Neural progenitor cell (in vitro differentiated cells): ENCODE measurements around the gene BNIP1. TPM values are rescaled to one million over a fixed set of nuclear protein-coding genes. Genes with fewer than 3 reads are reported as not detected.

ENCODE experiments used
- DNase-seq: peaks from one replicate; pipeline ENCODE4 v3.0.0-alpha.2; 2016; ENCODE audit warnings: low spot score
- H2AFZ ChIP-seq: fragments of 200-600 bp; sonication (generic); replicated peaks from 2 replicates; pipeline ENCODE4 v1.6.1; 2016; ENCODE audit warnings: antibody characterized with exemption
- H3F3A ChIP-seq: fragments of 200-600 bp; sonication (generic); 2 replicates; pipeline ENCODE4 v1.6.1; 2016; ENCODE audit warnings: antibody characterized with exemption, low read depth
- H3K27ac ChIP-seq: fragments of 200-600 bp; sonication (generic); 2 replicates; pipeline ENCODE4 v1.5.1; 2016; ENCODE audit warnings: mild to moderate bottlenecking
- H3K27me3 ChIP-seq: fragments of 200-600 bp; sonication (generic); 2 replicates; pipeline ENCODE4 v1.6.1; 2016; ENCODE audit warnings: mild to moderate bottlenecking, moderate library complexity
- H3K36me3 ChIP-seq: fragments of 200-600 bp; sonication (generic); 2 replicates; pipeline ENCODE4 v1.5.1; 2016
- H3K4me1 ChIP-seq: fragments of 200-600 bp; sonication (generic); 2 replicates; pipeline ENCODE4 v1.6.1; 2016; ENCODE audit warnings: mixed run types
- H3K4me2 ChIP-seq: fragments of 200-600 bp; sonication (generic); 2 replicates; pipeline ENCODE4 v1.6.1; 2016
- H3K4me3 ChIP-seq: fragments of 200-600 bp; sonication (generic); 2 replicates; pipeline ENCODE4 v1.5.1; 2016
- H3K79me2 ChIP-seq: fragments of 200-600 bp; sonication (generic); 2 replicates; pipeline ENCODE4 v1.6.1; 2016; ENCODE audit warnings: low read depth
- H3K9ac ChIP-seq: fragments of 200-600 bp; sonication (generic); 2 replicates; pipeline ENCODE4 v1.6.1; 2016
- H3K9me3 ChIP-seq: fragments of 200-600 bp; sonication (generic); 2 replicates; pipeline ENCODE4 v1.5.1; 2016; ENCODE audit warnings: low read depth
- H4K20me1 ChIP-seq: fragments of 200-600 bp; sonication (generic); 2 replicates; pipeline ENCODE4 v1.6.1; 2016; ENCODE audit warnings: low read depth
- H3K27ac Mint-ChIP-seq: 3 replicates; pipeline ENCODE4 v1.8.0; 2021; ENCODE audit warnings: mixed read lengths
- H3K27me3 Mint-ChIP-seq: 2 replicates; pipeline ENCODE4 v1.8.0; 2022; ENCODE audit warnings: low read depth, mild to moderate bottlenecking, inconsistent platforms, moderate library complexity, mixed read lengths; ENCODE audit not compliant: insufficient read depth
- H3K36me3 Mint-ChIP-seq: 3 replicates; pipeline ENCODE4 v1.8.0; 2021; ENCODE audit warnings: mixed read lengths
- H3K4me1 Mint-ChIP-seq: 3 replicates; pipeline ENCODE4 v1.8.0; 2021; ENCODE audit warnings: mixed read lengths
- H3K4me3 Mint-ChIP-seq: 3 replicates; pipeline ENCODE4 v1.8.0; 2021; ENCODE audit warnings: mild to moderate bottlenecking, moderate library complexity, mixed read lengths
- H3K9me3 Mint-ChIP-seq: 3 replicates; pipeline ENCODE4 v1.8.0; 2020; ENCODE audit warnings: mixed read lengths
- CTCF ChIP-seq: fragments of 200-600 bp; sonication (generic); IDR thresholded peaks from 2 replicates; pipeline ENCODE4 v1.5.1; 2017; ENCODE audit warnings: antibody characterized with exemption, mild to moderate bottlenecking
- EZH2 ChIP-seq: fragments of 200-600 bp; sonication (generic); IDR thresholded peaks from 2 replicates; pipeline ENCODE4 v1.6.1; 2017; ENCODE audit warnings: antibody characterized with exemption, mild to moderate bottlenecking, moderate library complexity
- EZH2phosphoT487 ChIP-seq: fragments of 200-600 bp; sonication (generic); IDR thresholded peaks from 2 replicates; pipeline ENCODE4 v1.6.1; 2017; ENCODE audit warnings: antibody characterized with exemption
- total RNA-seq: library from RNA; depleted of rRNA; stranded (reverse); fragments of >200 nt; gene quantifications from 2 replicates; pipeline ENCODE4 v1.2.3, GENCODE V29; 2015; ENCODE audit warnings: low replicate concordance

Gene BNIP1
- total RNA-seq = 10.6 and 15.0 TPM in 2 replicates

GRCh38 chr5:173144200-173145176 is at the start of gene BNIP1:
TSS of gene BNIP1 (plus strand) at chr5:173144531. CDS start at chr5:173144546, 15 bp downstream.
- no peaks in the 10 kb centered on the region for H4K20me1 ChIP-seq
- TF ChIP-seq EZH2phosphoT487 (no peak), EZH2 (no peak), CTCF (peak; percentile 84)
- no peaks in the 10 kb centered on the region for H3K4me1 ChIP-seq
- peaks cover 8% of the 10 kb centered on the region for H3K4me1 Mint-ChIP-seq
- H3K9me3 ChIP-seq = no peaks in the 10 kb centered on the region
- no peaks in the 10 kb centered on the region for H3K9me3 Mint-ChIP-seq
- H3K27me3 Mint-ChIP-seq = peaks cover 2% of the 10 kb centered on the region
- peak; percentile 97 for DNase-seq
- peak within 1 kb of the TSS; percentile 96 for H2AFZ ChIP-seq
- peak within 1 kb of the TSS; percentile 65 for H3K4me3 ChIP-seq
- H3K79me2 ChIP-seq = no peaks in the 10 kb centered on the region
- no peaks in the 10 kb centered on the region for H3K36me3 ChIP-seq
- H3K4me2 ChIP-seq = peak within 1 kb of the TSS; percentile 64
- H3K9ac ChIP-seq = no peak within 1 kb of the TSS
- H3K36me3 Mint-ChIP-seq = peaks cover 5% of the 10 kb centered on the region
- H3F3A ChIP-seq = peaks cover 4% of the 10 kb centered on the region
- peak within 1 kb of the TSS; percentile 98 for H3K4me3 Mint-ChIP-seq
- H3K27ac ChIP-seq = no peak within 1 kb of the TSS
- H3K27me3 ChIP-seq = no peaks in the 10 kb centered on the region
- H3K27ac Mint-ChIP-seq = peak within 1 kb of the TSS; percentile 35

GRCh38 chr5:173098787-173099186 is 45.5 kb upstream of the BNIP1 start:
- H3K4me2 ChIP-seq = no peak overlapping the region
- H4K20me1 ChIP-seq = no peaks in the 10 kb centered on the region
- TF ChIP-seq CTCF = no peak
- TF ChIP-seq EZH2phosphoT487 = no peak
- TF ChIP-seq EZH2 = no peak
- no peaks in the 10 kb centered on the region for H3K36me3 ChIP-seq
- no peaks in the 10 kb centered on the region for H3K27me3 Mint-ChIP-seq
- H3K4me3 ChIP-seq = no peak overlapping the region
- no peaks in the 10 kb centered on the region for H3K4me1 Mint-ChIP-seq
- no peak overlapping the region for H3K27ac Mint-ChIP-seq
- H3K9me3 ChIP-seq = no peaks in the 10 kb centered on the region
- no peak overlapping the region for H3K27ac ChIP-seq
- no peak overlapping the region for H3K9ac ChIP-seq
- H3K9me3 Mint-ChIP-seq = peaks cover 3% of the 10 kb centered on the region
- H3K4me1 ChIP-seq = no peaks in the 10 kb centered on the region
- H3F3A ChIP-seq = no peaks in the 10 kb centered on the region
- H3K36me3 Mint-ChIP-seq = peaks cover 3% of the 10 kb centered on the region
- H3K4me3 Mint-ChIP-seq = no peak overlapping the region
- H3K27me3 ChIP-seq = no peaks in the 10 kb centered on the region
- no peak overlapping the region for H2AFZ ChIP-seq
- no peak for DNase-seq
- no peaks in the 10 kb centered on the region for H3K79me2 ChIP-seq

GRCh38 chr5:173099461-173099860 is 44.9 kb upstream of the BNIP1 start:
- Mint-ChIP-seq H3K27me3 (no peaks in the 10 kb centered on the region), H3K4me1 (no peaks in the 10 kb centered on the region), H3K4me3 (no peak overlapping the region), H3K9me3 (peaks cover 3% of the 10 kb centered on the region), H3K36me3 (peaks cover 3% of the 10 kb centered on the region), H3K27ac (no peak overlapping the region)
- Histone ChIP-seq H2AFZ (no peak overlapping the region), H3K4me2 (no peak overlapping the region), H3K4me3 (no peak overlapping the region), H3F3A (no peaks in the 10 kb centered on the region), H3K79me2 (no peaks in the 10 kb centered on the region), H3K4me1 (no peaks in the 10 kb centered on the region), H3K36me3 (no peaks in the 10 kb centered on the region), H3K9ac (no peak overlapping the region), H3K27ac (no peak overlapping the region), H3K27me3 (no peaks in the 10 kb centered on the region), H4K20me1 (no peaks in the 10 kb centered on the region), H3K9me3 (no peaks in the 10 kb centered on the region)
- no peak for TF ChIP-seq EZH2
- TF ChIP-seq EZH2phosphoT487 = no peak
- no peak for TF ChIP-seq CTCF
- no peak for DNase-seq
